ENCODE results near the gene PGLYRP4. TPM values are rescaled to one million over a fixed set of nuclear protein-coding genes. Genes with fewer than 3 reads are reported as not detected.

PGLYRP4 gene
- total RNA-seq, 1 experiment from 2014 or later = not detected

DNA sequence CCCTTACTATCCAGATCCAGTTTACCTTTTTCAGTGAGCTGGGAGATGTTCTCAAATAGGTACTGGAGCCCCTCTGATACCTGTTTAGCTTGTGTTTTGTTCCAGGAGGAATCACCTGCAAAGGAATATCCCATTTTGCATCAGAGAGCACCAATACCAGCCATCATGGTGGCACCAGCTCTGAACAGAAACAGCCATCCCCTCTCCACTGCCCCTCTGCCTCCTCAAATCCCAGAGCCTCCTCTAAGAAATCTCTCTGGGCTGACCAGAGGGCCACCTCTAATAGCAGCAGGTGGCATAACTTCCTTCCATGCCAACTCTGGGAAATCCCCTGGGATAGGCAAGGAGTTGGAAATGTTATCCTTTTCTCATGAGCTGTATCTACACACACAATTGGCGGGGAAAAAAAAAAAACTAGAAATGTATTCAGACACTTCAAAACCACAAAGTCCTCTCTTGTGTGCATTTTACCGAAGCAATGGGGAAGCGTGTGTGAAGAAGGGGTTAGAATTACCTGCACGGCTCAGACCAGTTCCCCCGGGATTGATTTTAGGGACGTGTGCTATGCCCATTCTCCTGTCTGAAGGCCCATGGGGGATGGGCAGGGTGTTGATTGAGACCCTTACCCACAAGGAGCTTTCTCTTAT, 2.4 kb downstream of the PGLYRP4 start:
- POLR2A ChIA-PET = no interaction called here
- Mint-ChIP-seq H3K27ac (no peak overlapping the region), H3K9me3 (no peaks in the 10 kb centered on the region), H3K4me1 (peaks cover 12% of the 10 kb centered on the region), H3K27me3 (ENCODE audit: low read depth) (peaks cover 19% of the 10 kb centered on the region), H3K4me3 (no peak overlapping the region), H3K36me3 (no peaks in the 10 kb centered on the region)
- DNase-seq (ENCODE audit: low spot score) = no peak
- CTCF ChIA-PET = no interaction called here
- no peak for ATAC-seq
- TF ChIP-seq GRHL2 (CRISPR knock-in tag; IDR thresholded peaks at IDR 0.05; ENCODE audit: insufficient replicate concordance, severe bottlenecking) = no peak
- no peak for TF ChIP-seq RORB (CRISPR knock-in tag; IDR thresholded peaks at IDR 0.05)
- TF ChIP-seq, protein P1, sequence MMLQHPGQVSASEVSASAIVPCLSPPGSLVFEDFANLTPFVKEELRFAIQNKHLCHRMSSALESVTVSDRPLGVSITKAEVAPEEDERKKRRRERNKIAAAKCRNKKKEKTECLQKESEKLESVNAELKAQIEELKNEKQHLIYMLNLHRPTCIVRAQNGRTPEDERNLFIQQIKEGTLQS (CRISPR knock-in tag; conservative IDR thresholded peaks at IDR 0.05) = no peak
- TF ChIP-seq ETV6 (CRISPR knock-in tag; IDR thresholded peaks at IDR 0.05) = no peak
- no peak for TF ChIP-seq MYBL2 (CRISPR knock-in tag; IDR thresholded peaks at IDR 0.05)
- TF ChIP-seq, protein P2, sequence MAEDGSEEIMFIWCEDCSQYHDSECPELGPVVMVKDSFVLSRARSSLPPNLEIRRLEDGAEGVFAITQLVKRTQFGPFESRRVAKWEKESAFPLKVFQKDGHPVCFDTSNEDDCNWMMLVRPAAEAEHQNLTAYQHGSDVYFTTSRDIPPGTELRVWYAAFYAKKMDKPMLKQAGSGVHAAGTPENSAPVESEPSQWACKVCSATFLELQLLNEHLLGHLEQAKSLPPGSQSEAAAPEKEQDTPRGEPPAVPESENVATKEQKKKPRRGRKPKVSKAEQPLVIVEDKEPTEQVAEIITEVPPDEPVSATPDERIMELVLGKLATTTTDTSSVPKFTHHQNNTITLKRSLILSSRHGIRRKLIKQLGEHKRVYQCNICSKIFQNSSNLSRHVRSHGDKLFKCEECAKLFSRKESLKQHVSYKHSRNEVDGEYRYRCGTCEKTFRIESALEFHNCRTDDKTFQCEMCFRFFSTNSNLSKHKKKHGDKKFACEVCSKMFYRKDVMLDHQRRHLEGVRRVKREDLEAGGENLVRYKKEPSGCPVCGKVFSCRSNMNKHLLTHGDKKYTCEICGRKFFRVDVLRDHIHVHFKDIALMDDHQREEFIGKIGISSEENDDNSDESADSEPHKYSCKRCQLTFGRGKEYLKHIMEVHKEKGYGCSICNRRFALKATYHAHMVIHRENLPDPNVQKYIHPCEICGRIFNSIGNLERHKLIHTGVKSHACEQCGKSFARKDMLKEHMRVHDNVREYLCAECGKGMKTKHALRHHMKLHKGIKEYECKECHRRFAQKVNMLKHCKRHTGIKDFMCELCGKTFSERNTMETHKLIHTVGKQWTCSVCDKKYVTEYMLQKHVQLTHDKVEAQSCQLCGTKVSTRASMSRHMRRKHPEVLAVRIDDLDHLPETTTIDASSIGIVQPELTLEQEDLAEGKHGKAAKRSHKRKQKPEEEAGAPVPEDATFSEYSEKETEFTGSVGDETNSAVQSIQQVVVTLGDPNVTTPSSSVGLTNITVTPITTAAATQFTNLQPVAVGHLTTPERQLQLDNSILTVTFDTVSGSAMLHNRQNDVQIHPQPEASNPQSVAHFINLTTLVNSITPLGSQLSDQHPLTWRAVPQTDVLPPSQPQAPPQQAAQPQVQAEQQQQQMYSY (CRISPR knock-in tag; IDR thresholded peaks at IDR 0.05) = no peak
- no peak for TF ChIP-seq ZNF416 (CRISPR knock-in tag; IDR thresholded peaks at IDR 0.05)
- no peak for TF ChIP-seq KAT7 (CRISPR knock-in tag; IDR thresholded peaks at IDR 0.05; ENCODE audit: borderline replicate concordance)
- no peak for TF ChIP-seq TP53 (CRISPR knock-in tag; IDR thresholded peaks at IDR 0.05)
- TF ChIP-seq, protein P3, sequence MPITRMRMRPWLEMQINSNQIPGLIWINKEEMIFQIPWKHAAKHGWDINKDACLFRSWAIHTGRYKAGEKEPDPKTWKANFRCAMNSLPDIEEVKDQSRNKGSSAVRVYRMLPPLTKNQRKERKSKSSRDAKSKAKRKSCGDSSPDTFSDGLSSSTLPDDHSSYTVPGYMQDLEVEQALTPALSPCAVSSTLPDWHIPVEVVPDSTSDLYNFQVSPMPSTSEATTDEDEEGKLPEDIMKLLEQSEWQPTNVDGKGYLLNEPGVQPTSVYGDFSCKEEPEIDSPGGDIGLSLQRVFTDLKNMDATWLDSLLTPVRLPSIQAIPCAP (CRISPR knock-in tag; IDR thresholded peaks at IDR 0.05) = no peak
- no peak for TF ChIP-seq EMX1 (CRISPR knock-in tag; IDR thresholded peaks at IDR 0.05)
- TF ChIP-seq, protein P4, sequence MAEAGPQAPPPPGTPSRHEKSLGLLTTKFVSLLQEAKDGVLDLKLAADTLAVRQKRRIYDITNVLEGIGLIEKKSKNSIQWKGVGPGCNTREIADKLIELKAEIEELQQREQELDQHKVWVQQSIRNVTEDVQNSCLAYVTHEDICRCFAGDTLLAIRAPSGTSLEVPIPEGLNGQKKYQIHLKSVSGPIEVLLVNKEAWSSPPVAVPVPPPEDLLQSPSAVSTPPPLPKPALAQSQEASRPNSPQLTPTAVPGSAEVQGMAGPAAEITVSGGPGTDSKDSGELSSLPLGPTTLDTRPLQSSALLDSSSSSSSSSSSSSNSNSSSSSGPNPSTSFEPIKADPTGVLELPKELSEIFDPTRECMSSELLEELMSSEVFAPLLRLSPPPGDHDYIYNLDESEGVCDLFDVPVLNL (CRISPR knock-in tag; IDR thresholded peaks at IDR 0.05; ENCODE audit: borderline replicate concordance, low read depth) = no peak
- no peak for TF ChIP-seq MXD4 (CRISPR knock-in tag; IDR thresholded peaks at IDR 0.05; ENCODE audit: borderline replicate concordance)
- TF ChIP-seq MLX (CRISPR knock-in tag; IDR thresholded peaks at IDR 0.05) = no peak
- TF ChIP-seq, protein P5, sequence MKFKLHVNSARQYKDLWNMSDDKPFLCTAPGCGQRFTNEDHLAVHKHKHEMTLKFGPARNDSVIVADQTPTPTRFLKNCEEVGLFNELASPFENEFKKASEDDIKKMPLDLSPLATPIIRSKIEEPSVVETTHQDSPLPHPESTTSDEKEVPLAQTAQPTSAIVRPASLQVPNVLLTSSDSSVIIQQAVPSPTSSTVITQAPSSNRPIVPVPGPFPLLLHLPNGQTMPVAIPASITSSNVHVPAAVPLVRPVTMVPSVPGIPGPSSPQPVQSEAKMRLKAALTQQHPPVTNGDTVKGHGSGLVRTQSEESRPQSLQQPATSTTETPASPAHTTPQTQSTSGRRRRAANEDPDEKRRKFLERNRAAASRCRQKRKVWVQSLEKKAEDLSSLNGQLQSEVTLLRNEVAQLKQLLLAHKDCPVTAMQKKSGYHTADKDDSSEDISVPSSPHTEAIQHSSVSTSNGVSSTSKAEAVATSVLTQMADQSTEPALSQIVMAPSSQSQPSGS (CRISPR knock-in tag; IDR thresholded peaks at IDR 0.05; ENCODE audit: borderline replicate concordance, low read depth) = no peak
- TF ChIP-seq ZNF121 (CRISPR knock-in tag; IDR thresholded peaks at IDR 0.05) = no peak
